Measurements from ENCODE around the gene BTBD9.

Gene BTBD9

DNA sequence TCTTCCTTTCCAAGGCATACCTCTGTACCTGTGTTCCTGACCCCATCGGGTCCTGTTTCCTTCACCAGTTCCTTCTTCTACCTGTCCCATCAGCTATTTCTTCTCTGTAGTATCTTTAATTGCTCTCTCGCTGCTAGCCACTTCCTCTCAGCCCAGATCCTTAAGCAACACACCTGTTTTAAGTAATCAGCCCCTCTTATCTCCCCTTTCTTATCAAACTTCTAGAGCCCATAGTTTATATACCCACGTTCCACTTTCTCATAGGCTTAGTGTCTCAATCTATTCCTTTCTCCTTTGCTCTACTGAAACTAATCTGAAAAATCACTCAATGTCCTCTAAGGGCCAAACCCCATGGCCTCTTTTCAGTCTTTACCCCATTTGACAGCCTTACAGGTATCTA, 239.6 kb downstream of the BTBD9 start:
- no peaks in the 10 kb centered on the region for H3K9me3 ChIP-seq (ENCODE audit: control insufficient read depth, low read length)
- H3K9ac ChIP-seq, result no peak overlapping the region
- no peaks in the 10 kb centered on the region for H3K27me3 ChIP-seq (ENCODE audit: control insufficient read depth, insufficient read depth, low read length)
- H3K27ac ChIP-seq, result no peak overlapping the region
- H3K4me1 ChIP-seq, result peaks cover 8% of the 10 kb centered on the region
- TF ChIP-seq, protein P1, sequence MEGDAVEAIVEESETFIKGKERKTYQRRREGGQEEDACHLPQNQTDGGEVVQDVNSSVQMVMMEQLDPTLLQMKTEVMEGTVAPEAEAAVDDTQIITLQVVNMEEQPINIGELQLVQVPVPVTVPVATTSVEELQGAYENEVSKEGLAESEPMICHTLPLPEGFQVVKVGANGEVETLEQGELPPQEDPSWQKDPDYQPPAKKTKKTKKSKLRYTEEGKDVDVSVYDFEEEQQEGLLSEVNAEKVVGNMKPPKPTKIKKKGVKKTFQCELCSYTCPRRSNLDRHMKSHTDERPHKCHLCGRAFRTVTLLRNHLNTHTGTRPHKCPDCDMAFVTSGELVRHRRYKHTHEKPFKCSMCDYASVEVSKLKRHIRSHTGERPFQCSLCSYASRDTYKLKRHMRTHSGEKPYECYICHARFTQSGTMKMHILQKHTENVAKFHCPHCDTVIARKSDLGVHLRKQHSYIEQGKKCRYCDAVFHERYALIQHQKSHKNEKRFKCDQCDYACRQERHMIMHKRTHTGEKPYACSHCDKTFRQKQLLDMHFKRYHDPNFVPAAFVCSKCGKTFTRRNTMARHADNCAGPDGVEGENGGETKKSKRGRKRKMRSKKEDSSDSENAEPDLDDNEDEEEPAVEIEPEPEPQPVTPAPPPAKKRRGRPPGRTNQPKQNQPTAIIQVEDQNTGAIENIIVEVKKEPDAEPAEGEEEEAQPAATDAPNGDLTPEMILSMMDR (IDR thresholded peaks at IDR 0.05), result no peak
- no peaks in the 10 kb centered on the region for H3K36me3 ChIP-seq (ENCODE audit: control insufficient read depth, insufficient read depth, low read length)
- no peak overlapping the region for H2AFZ ChIP-seq
- no peak overlapping the region for H3K4me3 ChIP-seq (ENCODE audit: low read depth, low read length)
- no peak overlapping the region for H3K4me2 ChIP-seq (ENCODE audit: low read length)
- H3K79me2 ChIP-seq, result peaks cover 5% of the 10 kb centered on the region

DNA sequence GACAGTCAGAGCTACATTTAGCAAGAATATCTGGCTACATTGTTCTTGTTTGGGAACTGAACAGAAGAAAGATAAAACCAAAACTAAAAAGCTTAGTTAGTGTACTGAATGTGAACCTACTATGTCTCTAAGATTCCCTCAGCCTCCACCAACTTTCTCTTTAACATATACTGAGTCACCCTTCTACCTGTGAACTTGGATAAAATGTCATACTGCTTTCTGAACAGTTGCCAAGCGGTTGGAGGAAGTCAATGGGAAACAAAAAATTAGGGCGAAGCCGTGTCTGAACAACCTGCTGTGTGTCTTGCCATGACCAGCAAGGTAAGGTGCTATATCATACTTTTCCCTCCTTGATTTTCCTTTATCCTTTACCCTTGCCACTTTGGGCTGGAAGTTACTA, 243.5 kb downstream of the BTBD9 start:
- H3K4me3 ChIP-seq (ENCODE audit: low read depth, low read length), result no peak overlapping the region
- H3K9ac ChIP-seq, result no peak overlapping the region
- H3K4me2 ChIP-seq (ENCODE audit: low read length), result no peak overlapping the region
- no peak overlapping the region for H2AFZ ChIP-seq
- H3K4me1 ChIP-seq, result no peaks in the 10 kb centered on the region
- no peak overlapping the region for H3K27ac ChIP-seq
- peaks cover 10% of the 10 kb centered on the region for H3K79me2 ChIP-seq
- no peaks in the 10 kb centered on the region for H3K36me3 ChIP-seq (ENCODE audit: control insufficient read depth, insufficient read depth, low read length)
- no peaks in the 10 kb centered on the region for H3K27me3 ChIP-seq (ENCODE audit: control insufficient read depth, insufficient read depth, low read length)
- TF ChIP-seq, protein P1 (IDR thresholded peaks at IDR 0.05), result no peak
- no peaks in the 10 kb centered on the region for H3K9me3 ChIP-seq (ENCODE audit: control insufficient read depth, low read length)

DNA sequence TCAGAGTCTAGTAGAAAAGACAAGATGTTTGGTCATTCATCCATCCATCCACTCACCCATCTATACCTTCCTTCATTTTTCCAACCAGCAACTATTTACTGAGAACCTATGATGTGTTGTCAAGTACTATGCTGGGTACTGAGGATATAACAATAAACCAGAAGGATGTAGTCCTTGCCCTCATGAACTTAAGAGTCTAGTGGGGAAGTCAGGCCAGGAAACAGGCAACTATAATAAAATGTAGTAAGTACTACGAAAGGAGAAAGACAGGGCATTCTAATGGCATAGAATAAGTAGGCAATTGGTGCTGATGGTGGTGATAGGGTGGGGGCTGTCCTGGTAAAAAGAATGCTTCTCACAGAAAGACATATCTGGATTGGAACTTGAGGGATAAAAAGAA, 245.7 kb downstream of the BTBD9 start:
- Histone ChIP-seq H3K4me1 (no peaks in the 10 kb centered on the region), H3K4me2 (ENCODE audit: low read length) (no peak overlapping the region), H3K9me3 (ENCODE audit: control insufficient read depth, low read length) (no peaks in the 10 kb centered on the region), H3K4me3 (ENCODE audit: low read depth, low read length) (no peak overlapping the region), H3K27me3 (ENCODE audit: control insufficient read depth, insufficient read depth, low read length) (no peaks in the 10 kb centered on the region), H3K36me3 (ENCODE audit: control insufficient read depth, insufficient read depth, low read length) (no peaks in the 10 kb centered on the region), H3K9ac (no peak overlapping the region), H2AFZ (no peak overlapping the region), H3K27ac (no peak overlapping the region), H3K79me2 (peaks cover 7% of the 10 kb centered on the region)
- TF ChIP-seq, protein P1 (IDR thresholded peaks at IDR 0.05), result no peak

DNA sequence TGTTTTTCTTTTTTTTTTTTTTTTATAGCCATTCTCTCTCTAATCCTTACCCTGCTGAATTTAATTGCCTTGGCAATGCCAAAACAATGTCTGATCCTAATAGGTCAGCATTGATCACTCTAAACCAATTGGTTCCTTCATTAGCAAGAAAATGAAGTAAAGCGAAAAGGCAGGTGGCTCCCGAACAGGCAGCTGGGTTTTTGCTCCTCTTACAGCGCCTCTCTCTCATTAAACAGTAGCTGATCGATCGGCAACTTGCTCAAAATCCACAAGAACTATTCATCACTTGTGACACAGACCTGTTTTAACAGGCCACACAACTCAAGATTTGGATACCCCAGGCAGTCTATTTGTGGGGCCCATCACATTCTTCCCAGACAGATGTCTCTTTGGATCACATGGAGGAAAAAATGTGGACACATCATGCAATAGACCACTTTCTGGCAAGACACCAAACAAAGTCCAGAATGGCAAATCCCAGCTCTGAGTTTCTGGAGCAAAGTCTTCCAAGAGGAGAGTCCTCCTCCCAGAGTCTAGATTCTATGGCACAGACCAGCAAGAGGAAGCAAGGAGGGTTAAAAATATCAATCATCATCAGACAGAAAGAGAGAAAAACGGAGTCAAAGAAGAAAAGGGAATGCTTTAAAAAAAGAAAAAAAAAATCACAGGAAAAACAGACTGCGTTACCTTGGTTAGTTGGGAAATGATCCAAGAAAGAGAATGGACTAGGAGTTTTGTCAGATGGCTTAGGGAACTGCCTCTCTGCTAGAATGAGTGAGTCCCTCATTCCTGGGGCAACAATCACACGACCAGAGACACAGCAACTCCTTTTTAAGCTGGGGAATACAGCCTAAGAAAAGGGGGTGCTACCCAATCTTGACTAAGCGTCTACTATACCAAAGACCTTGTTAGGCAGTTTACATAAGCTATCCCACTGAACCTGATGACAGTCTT, 247.8 kb downstream of the BTBD9 start:
- no peak overlapping the region for H3K4me2 ChIP-seq (ENCODE audit: low read length)
- H2AFZ ChIP-seq, result no peak overlapping the region
- H3K4me1 ChIP-seq, result no peaks in the 10 kb centered on the region
- TF ChIP-seq, protein P1 (IDR thresholded peaks at IDR 0.05), result no peak
- H3K27me3 ChIP-seq (ENCODE audit: control insufficient read depth, insufficient read depth, low read length), result no peaks in the 10 kb centered on the region
- no peak overlapping the region for H3K4me3 ChIP-seq (ENCODE audit: low read depth, low read length)
- no peaks in the 10 kb centered on the region for H3K36me3 ChIP-seq (ENCODE audit: control insufficient read depth, insufficient read depth, low read length)
- no peak overlapping the region for H3K27ac ChIP-seq
- H3K9me3 ChIP-seq (ENCODE audit: control insufficient read depth, low read length), result no peaks in the 10 kb centered on the region
- H3K79me2 ChIP-seq, result peaks cover 7% of the 10 kb centered on the region
- no peak overlapping the region for H3K9ac ChIP-seq

DNA sequence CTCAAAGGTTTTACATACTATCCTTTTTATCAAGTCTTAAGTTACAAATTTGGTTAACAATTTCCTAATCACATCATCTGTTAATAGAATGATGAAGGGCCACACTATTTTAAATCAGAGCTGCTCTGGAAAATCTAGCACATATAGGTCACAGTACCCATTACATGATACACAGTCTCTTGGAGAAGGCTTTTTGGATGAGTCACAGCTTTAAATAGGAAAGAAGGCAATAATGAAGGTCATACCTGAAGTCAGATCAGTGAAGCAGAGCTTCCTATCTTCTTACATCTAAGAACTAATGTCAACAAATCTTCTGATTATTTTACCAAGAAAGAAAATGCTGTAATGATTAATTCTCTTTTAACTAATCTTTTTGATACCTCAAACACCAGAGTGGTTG, 248.5 kb downstream of the BTBD9 start:
- Histone ChIP-seq H3K36me3 (ENCODE audit: control insufficient read depth, insufficient read depth, low read length) (no peaks in the 10 kb centered on the region), H3K4me2 (ENCODE audit: low read length) (no peak overlapping the region), H3K9ac (no peak overlapping the region), H3K79me2 (peaks cover 7% of the 10 kb centered on the region), H3K4me1 (no peaks in the 10 kb centered on the region), H3K9me3 (ENCODE audit: control insufficient read depth, low read length) (no peaks in the 10 kb centered on the region), H2AFZ (no peak overlapping the region), H3K27me3 (ENCODE audit: control insufficient read depth, insufficient read depth, low read length) (no peaks in the 10 kb centered on the region), H3K4me3 (ENCODE audit: low read depth, low read length) (no peak overlapping the region), H3K27ac (no peak overlapping the region)
- TF ChIP-seq, protein P1 (IDR thresholded peaks at IDR 0.05), result no peak

Data from parathyroid adenoma (tissue), 2 donors.